Ovary (tissue), 9 donors: ENCODE measurements around the gene FMNL2. TPM values are rescaled to one million over a fixed set of nuclear protein-coding genes. Genes with fewer than 3 reads are reported as not detected.

Source experiments
- DNase-seq, 5 donors: peaks; one replicate each; pipeline ENCODE4 v3.0.0-alpha.2; 2019 to 2020
- H3K27ac ChIP-seq, 2 donors: fragments of 200-600 bp; one replicate each; pipeline versions ENCODE4 v1.5.1 to v1.8.0; 2019 to 2022
- H3K27me3 ChIP-seq: fragments of 200-600 bp; one replicate; pipeline ENCODE4 v1.8.0; 2022
- H3K36me3 ChIP-seq: fragments of 200-600 bp; sonication (generic); one replicate; pipeline ENCODE4 v1.5.1; 2019
- H3K4me1 ChIP-seq: one replicate; pipeline ENCODE4 v1.8.1; 2013; ENCODE audit warnings: mild to moderate bottlenecking, moderate library complexity; ENCODE audit not compliant: insufficient read depth
- H3K4me3 ChIP-seq: fragments of 200-600 bp; sonication (generic); one replicate; pipeline ENCODE4 v1.5.1; 2017
- H3K9me3 ChIP-seq, 2 donors: fragments of 200-600 bp in 1 of 2; sonication (generic) in 1 of 2; one replicate each; pipeline versions ENCODE4 v1.5.1 to v1.8.1; 2013 to 2019; ENCODE audit warnings: mild to moderate bottlenecking in 1 of 2, moderate library complexity in 1 of 2
- CTCF ChIP-seq, 3 donors: fragments of 450-650 bp in 2 of 3; fragments of 200-600 bp in 1 of 3; IDR thresholded peaks; one replicate each; pipeline versions ENCODE4 v1.5.1 to v1.8.0; 2016 to 2022; ENCODE audit warnings: antibody characterized with exemption in 3 of 3, mild to moderate bottlenecking in 1 of 3
- EP300 ChIP-seq: sonication (generic); formaldehyde crosslinking; IDR thresholded peaks from one replicate; pipeline ENCODE4 v1.6.1; 2017; ENCODE audit warnings: antibody characterized with exemption
- POLR2A ChIP-seq: fragments of 450-650 bp; IDR thresholded peaks from one replicate; pipeline ENCODE4 v1.6.1; 2017; ENCODE audit warnings: antibody characterized with exemption, mild to moderate bottlenecking, moderate library complexity
- WGBS, 3 donors: extraction: QIAGEN DNeasy Blood & Tissue Kit in 1 of 3; methylation state at CpG; one replicate each; pipeline versions ENCODE4 v1.1.5 to v1.1.7; 2013 to 2017; 5-methylcytosine and 5-hydroxymethylcytosine counted together
- intact Hi-C, 4 donors: fragments of 100-400 bp; cut with DNase I; formaldehyde crosslinking; loops; one replicate each; pipeline versions ENCODE4 v1.11.0 to v1.15.1; 2022 to 2023
- polyA plus RNA-seq, 2 donors: library from polyadenylated mRNA; stranded (reverse); fragments of 200-250 nt in 1 of 2; fragments of 350-450 nt in 1 of 2; fragmentation: Illumina TruSeq in 1 of 2; extraction: RNeasy Lipid Tissue Mini Kit (QIAGEN cat#74804) in 1 of 2; gene quantifications; one replicate each; pipeline ENCODE4 v1.2.3, GENCODE V29; 2013 to 2014
- total RNA-seq, 7 donors: library from RNA; depleted of rRNA in 2 of 7; stranded (reverse); fragments of >200 nt in 2 of 7; fragmentation: NEBNext Ultra II Directional in 3 of 7; extraction: Animal tissue kit (Norgen Biotek cat#: 25700) in 3 of 7; gene quantifications; one replicate each; pipeline versions ENCODE4 v1.1.0 to v1.2.4, GENCODE V29; 2016 to 2023
- donor health status: DM: no; HTN: no; CAD: no; lungs with moderate emphysema.
- donor health status: DM: no; HTN: no; CAD: no.
- donor health status: Bipolar disorder and iron deficiency.
- donor health status: DM: yes; HTN: yes; CAD: no.
- donor health status: DM: no; HTN: no; CAD: no.
- donor health status: DM: yes; HTN: yes; CAD: no.

The FMNL2 gene
- total and polyA plus RNA-seq, 9 donors: 30.3 to 89.1 (median 51.3) TPM

DNA sequence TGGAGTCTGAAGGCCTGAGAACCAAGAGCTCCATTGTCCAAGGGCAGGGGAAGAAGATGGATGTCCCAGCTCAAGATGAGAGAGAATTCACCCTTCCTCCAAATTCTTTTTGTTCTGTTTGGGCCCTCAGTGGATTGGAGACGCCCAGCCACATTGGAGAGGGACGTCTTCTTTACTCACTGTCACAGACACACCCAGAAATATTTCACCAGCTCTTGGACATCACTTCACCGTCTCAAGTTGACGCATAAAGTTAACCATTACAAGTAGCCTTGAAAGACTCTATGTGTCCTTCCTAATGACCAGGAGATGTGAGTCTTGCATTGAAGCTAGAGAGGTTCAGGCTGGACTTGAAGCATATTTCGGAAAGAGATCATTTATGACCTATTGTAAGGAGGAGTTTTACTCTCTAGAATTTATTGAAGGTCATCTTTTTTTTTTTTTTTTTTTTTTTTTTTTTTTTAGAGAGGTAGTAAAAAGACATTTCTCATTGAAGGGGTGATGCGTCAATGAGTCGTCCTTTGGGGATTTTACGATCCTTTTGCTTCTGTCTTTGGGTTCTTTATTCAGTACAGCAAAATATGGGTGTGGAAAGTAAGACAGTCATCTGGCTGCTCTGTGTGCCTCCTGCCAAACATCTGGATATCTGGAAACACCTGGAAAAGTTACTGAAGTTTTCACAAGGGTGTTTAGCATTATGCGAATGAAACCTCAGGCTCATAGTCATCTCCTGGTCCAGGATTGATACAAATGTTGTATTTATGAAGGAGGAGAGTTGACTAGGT is 264.2 kb downstream of the FMNL2 start:
- TF ChIP-seq EP300: no peak
- TF ChIP-seq CTCF (IDR thresholded peaks at IDR 0.05): no peak
- TF ChIP-seq POLR2A: no peak
- 94 to 95% (median 94%) methylated on average over 9 of the region's 9 CpGs for WGBS, 3 donors
- no peaks in the 10 kb centered on the region for H3K27me3 ChIP-seq

DNA sequence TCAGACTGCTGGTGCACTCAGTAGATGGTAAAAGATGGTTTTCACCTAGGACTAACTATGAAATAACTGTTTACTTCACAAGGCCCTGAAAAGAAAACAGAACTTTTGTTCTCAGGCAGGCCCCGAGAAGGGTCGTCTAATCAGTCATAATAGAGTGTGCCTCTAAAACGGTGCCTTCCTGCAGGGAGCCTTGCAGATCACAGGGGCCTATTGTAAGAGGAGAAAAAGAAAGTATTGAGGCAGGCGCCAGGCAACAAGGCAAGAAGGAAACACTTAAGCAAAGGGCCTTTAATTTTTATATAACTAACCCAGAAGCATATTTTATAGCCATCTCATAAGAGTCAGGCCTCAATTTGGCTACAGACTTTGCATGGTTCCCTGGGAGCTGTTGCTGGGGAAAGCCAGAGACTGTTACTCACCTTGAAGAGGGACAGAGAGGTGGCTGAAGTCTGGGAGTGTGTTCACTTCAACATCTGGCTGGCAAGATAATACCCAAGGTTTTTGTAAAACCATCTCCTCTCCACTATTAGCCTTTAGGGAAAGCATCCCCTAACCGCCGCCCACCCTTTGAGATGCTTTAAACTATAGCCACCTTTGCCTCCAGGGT is 265.2 kb downstream of the FMNL2 start:
- DNase-seq: no peak
- Histone ChIP-seq H3K36me3 (no peaks in the 10 kb centered on the region), H3K4me3 (no peak overlapping the region), H3K27me3 (no peaks in the 10 kb centered on the region), H3K4me1 (no peaks in the 10 kb centered on the region), H3K27ac (no peak overlapping the region), H3K9me3 (no peaks in the 10 kb centered on the region)
- 84 to 90% (median 85%) methylated on average over 6 of the region's 6 CpGs for WGBS, 3 donors
- intact Hi-C loops: no loop called here
- TF ChIP-seq POLR2A (no peak), CTCF (IDR thresholded peaks at IDR 0.05) (no peak), EP300 (no peak)

More for the DNA sequence above, 264.2 kb downstream of the FMNL2 start:
- no peak for DNase-seq
- intact Hi-C loops: no loop called here
- Histone ChIP-seq H3K36me3 (no peaks in the 10 kb centered on the region), H3K27ac (no peak overlapping the region), H3K4me3 (no peak overlapping the region), H3K4me1 (peaks cover 2% of the 10 kb centered on the region), H3K9me3 (no peaks in the 10 kb centered on the region)

DNA sequence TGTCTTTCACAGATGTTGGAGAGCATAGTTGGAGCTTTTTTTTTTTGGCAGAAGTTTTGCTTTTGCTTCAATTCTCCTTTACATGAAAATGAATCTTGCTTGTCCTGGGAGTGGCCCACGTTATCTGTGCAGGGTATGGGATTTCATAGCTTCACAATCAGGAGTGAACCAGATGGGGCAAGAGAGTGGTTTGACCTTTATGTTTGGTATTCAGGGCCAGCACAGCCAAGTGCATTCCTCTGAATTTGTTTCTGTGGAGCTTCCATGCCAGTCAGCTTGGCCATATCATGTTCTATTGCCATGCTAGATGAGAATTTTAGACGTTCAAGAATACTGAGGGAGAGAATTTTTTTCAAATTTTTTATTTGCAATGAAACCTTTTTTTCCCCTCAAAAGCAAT is 265.7 kb downstream of the FMNL2 start:
- H3K4me3 ChIP-seq: no peak overlapping the region
- 48 to 73% (median 61%) methylated on average over 2 of the region's 2 CpGs for WGBS, 3 donors
- H3K36me3 ChIP-seq: no peaks in the 10 kb centered on the region
- DNase-seq: no peak
- TF ChIP-seq CTCF (IDR thresholded peaks at IDR 0.05) (no peak), EP300 (no peak), POLR2A (no peak)
- no peaks in the 10 kb centered on the region for H3K4me1 ChIP-seq
- intact Hi-C loops: no loop called here
- no peaks in the 10 kb centered on the region for H3K27me3 ChIP-seq
- H3K9me3 ChIP-seq: no peaks in the 10 kb centered on the region
- H3K27ac ChIP-seq: no peak overlapping the region

DNA sequence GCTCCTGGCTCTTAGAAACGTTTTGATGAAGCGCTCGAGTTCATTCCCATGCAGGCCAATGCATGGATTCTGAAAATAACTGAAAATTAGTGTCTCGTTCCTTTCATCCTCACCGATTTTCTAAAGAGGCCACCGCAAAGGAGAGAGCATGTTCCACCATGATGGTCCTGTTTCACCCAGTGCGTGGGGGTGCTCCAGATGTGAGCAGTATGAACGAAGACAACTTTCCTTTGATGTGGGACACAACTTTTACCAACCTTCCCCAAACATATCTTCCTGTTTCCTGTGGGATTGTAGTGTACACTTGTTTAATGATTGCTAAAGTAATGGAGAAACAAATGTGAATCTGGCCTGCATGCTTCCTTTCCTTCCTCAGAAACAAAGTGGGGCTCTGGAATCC is 267.8 kb downstream of the FMNL2 start:
- H3K36me3 ChIP-seq: no peaks in the 10 kb centered on the region
- 88 to 92% (median 89%) methylated on average over 8 of the region's 8 CpGs for WGBS, 3 donors
- no peak overlapping the region for H3K27ac ChIP-seq
- no peak for DNase-seq
- H3K4me1 ChIP-seq: no peaks in the 10 kb centered on the region
- H3K27me3 ChIP-seq: no peaks in the 10 kb centered on the region
- no peaks in the 10 kb centered on the region for H3K9me3 ChIP-seq
- H3K4me3 ChIP-seq: no peak overlapping the region
- TF ChIP-seq CTCF (IDR thresholded peaks at IDR 0.05) (no peak), POLR2A (no peak), EP300 (no peak)
- intact Hi-C loops: no loop called here
